ENCODE measurements around the gene TSGA10. TPM values are rescaled to one million over a fixed set of nuclear protein-coding genes. Genes with fewer than 3 reads are reported as not detected.

TSGA10 gene, protein sequence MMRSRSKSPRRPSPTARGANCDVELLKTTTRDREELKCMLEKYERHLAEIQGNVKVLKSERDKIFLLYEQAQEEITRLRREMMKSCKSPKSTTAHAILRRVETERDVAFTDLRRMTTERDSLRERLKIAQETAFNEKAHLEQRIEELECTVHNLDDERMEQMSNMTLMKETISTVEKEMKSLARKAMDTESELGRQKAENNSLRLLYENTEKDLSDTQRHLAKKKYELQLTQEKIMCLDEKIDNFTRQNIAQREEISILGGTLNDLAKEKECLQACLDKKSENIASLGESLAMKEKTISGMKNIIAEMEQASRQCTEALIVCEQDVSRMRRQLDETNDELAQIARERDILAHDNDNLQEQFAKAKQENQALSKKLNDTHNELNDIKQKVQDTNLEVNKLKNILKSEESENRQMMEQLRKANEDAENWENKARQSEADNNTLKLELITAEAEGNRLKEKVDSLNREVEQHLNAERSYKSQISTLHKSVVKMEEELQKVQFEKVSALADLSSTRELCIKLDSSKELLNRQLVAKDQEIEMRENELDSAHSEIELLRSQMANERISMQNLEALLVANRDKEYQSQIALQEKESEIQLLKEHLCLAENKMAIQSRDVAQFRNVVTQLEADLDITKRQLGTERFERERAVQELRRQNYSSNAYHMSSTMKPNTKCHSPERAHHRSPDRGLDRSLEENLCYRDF
- total RNA-seq (2022; extraction: Qiagen RNA extraction) = 2.1 to 4.5 TPM (median 3.2 TPM) in 5 replicates

GRCh38 chr2:99154643-99155536, at the start of gene TSGA10, which contains the start of gene LIPT1:
TSGA10 (minus strand) TSS chr2:99154942; CDS start chr2:99109439, 45,503 bp downstream.
LIPT1 (plus strand) TSS chr2:99154967; CDS start chr2:99161958, 6,991 bp downstream.

DNA sequence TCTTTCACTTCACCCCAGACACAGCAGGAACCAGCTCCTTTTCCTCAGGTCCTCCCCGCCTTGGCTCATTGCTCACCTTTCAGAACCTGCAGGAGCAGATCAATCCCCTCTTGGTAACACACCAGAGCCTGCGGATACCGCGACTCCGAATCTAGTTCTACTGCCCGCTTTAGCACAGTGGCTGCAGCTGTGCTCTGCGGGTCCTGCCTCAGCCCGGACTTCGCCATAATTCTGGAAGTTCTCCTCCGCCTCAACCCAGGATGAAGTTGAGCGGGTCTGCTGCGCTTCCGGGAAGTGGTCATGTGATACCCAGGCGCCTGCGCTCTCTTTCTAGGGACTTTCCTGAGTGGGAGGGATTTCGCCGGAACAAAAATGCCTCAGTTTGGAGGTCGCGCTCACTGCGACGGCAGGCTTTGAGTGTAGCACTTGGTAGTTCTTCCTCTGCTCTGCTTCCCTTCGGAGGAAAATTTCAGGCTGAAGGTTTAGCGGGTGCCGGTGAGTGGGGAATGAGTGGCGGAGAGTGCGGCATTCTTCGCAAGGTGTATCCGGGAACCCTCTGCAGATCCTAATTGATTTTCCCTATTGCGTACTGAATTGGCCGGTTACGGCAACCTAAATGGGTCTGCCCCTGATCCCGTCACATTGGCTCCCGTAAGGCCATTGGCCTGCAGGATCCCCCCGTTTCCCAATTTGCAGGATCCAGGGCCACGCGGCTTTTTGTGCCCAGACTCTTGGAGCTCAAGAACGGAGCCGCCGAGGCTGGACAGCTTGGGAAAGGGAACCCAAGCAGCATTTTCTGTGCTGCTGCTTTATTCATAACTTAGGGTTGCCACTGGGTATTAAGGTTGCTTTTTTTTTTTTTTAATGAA, 26.2 kb upstream of the TSGA10 start, which contains the start of the genes MITD1 and MRPL30:
MITD1 (minus strand) TSS at position 304 of the 869 bp plus-strand sequence; CDS start at position 227, 77 bp downstream.
MRPL30 (plus strand) TSS at position 430 of the 869 bp plus-strand sequence. CDS start 5,020 bp downstream, outside the sequence.

DNA sequence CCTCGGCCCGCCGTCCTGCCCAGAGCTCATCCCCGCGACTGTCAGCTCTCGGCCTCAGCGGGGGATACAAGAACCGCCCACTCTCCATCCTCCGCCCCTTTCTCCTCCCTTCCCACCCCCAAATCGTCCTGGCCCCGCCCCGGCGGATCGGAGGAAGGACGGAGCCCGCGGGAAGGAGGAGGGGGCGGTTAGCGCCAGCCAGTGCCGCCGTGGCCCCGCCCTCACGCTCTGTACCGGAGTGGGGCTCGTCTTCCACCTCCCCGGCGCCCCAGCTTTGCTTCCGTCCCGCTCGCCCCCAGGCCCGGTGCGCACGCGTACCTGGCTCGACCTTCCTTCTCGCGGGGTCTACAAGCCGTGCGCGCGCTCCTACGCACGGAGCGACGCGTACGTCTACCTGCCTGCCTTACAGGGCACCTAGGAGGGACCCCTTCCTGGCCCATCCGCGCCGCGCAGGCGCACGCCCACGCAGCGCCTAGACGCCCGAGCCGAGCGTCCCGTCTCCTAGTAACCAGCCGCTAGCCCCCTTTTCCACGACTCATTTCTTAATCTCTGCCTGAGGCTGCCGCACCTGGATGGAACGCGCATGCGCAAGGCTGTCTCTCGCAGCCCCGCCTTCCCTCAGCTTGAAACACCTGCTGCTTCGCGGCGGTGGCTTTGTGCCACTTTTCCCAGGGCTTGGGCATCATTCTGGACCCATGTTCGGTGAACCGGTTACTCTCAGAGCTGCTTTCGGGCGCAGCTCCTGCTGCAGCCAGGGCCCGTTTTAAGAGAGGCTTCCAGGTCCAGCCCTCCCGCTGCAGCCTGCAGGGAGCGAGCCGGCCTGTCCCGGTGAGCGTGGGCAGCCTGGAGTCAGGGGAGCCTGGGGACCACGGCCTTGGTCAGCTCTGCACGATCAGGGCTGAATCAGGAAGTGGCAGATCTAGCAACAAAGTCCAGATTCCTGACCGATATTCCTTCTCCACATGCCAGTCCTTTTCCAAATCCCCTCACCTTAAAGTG, 13.3 kb downstream of the TSGA10 start, which contains the start of gene C2orf15:
C2orf15 (plus strand) TSS at position 598 of the 999 bp plus-strand sequence. CDS start 8,852 bp downstream, outside the sequence.

Other genes with a start within 250 kb of the TSGA10 start
- gene CRACDL, start 218.7 kb downstream of the TSGA10 start, total RNA-seq (2022; extraction: Qiagen RNA extraction) = 2.7 to 6.0 TPM (median 4.7 TPM) in 5 replicates
- 0.48 to 0.58 TPM (median 0.57 TPM) in 5 replicates for gene C2orf15, start 13.2 kb downstream of the TSGA10 start, total RNA-seq (2022; extraction: Qiagen RNA extraction)
- gene LIPT1, start within 50 bp of the TSGA10 start, total RNA-seq (2022; extraction: Qiagen RNA extraction) = 3.2 to 5.1 TPM (median 3.6 TPM) in 5 replicates
- gene MITD1, start 26.1 kb upstream of the TSGA10 start, total RNA-seq (2022; extraction: Qiagen RNA extraction) = 23.6 to 28.5 TPM (median 24.3 TPM) in 5 replicates
- gene MRPL30, start 26.2 kb upstream of the TSGA10 start, total RNA-seq (2022; extraction: Qiagen RNA extraction) = 32.1 to 48.7 TPM (median 34.5 TPM) in 5 replicates
- gene LYG2, start 100.7 kb upstream of the TSGA10 start, total RNA-seq (2022; extraction: Qiagen RNA extraction) = not detected in 5 replicates
- gene LYG1, start 146.3 kb upstream of the TSGA10 start, total RNA-seq (2022; extraction: Qiagen RNA extraction) = 0.74 to 1.7 TPM (median 1.2 TPM) in 5 replicates
- gene TXNDC9, start 181.4 kb upstream of the TSGA10 start, total RNA-seq (2022; extraction: Qiagen RNA extraction) = 38.4 to 45.9 TPM (median 40.1 TPM) in 5 replicates
- gene EIF5B, start 182.4 kb upstream of the TSGA10 start, total RNA-seq (2022; extraction: Qiagen RNA extraction) = 66.0 to 73.9 TPM (median 67.4 TPM) in 5 replicates